ENCODE data around the gene EPHB6.

The EPHB6 gene

GRCh38 chr7:142833174-142834048, 21.5 kb upstream of the EPHB6 start:
- peak; percentile 71 for DNase-seq

- DNase-seq, result no peak
Measured at GRCh38 chr7:142835487-142835886, 19.4 kb upstream of the EPHB6 start.

- DNase-seq, result no peak
Measured at GRCh38 chr7:142836426-142836825, 18.4 kb upstream of the EPHB6 start.

GRCh38 chr7:142838461-142839213, 16.2 kb upstream of the EPHB6 start:
- peak; percentile 88 for DNase-seq

GRCh38 chr7:142842251-142842766, 12.6 kb upstream of the EPHB6 start:
- DNase-seq, result no peak

GRCh38 chr7:142847353-142847752, 7.5 kb upstream of the EPHB6 start:
- DNase-seq, result no peak

- no peak for DNase-seq
Measured at GRCh38 chr7:142851269-142851668, 3.6 kb upstream of the EPHB6 start.

- DNase-seq, result no peak
Measured at GRCh38 chr7:142851919-142852318, 3.0 kb upstream of the EPHB6 start.

- DNase-seq, result peak; percentile 81
Measured at GRCh38 chr7:142853739-142854371, 1.0 kb upstream of the EPHB6 start.

GRCh38 chr7:142855114-142855743, 353 bp downstream of the EPHB6 start:
- DNase-seq, result no peak

- no peak for DNase-seq
Measured at GRCh38 chr7:142855756-142856564, 1.1 kb downstream of the EPHB6 start.

GRCh38 chr7:142856565-142857245, 1.8 kb downstream of the EPHB6 start:
- DNase-seq, result no peak

- no peak for DNase-seq
Measured at GRCh38 chr7:142857625-142858024, 2.7 kb downstream of the EPHB6 start.

- DNase-seq, result no peak
Measured at GRCh38 chr7:142859411-142859810, 4.5 kb downstream of the EPHB6 start.

GRCh38 chr7:142859829-142860228, 5.0 kb downstream of the EPHB6 start:
- no peak for DNase-seq

- DNase-seq, result no peak
Measured at GRCh38 chr7:142860968-142861367, 6.1 kb downstream of the EPHB6 start.

GRCh38 chr7:142862351-142862750, 7.5 kb downstream of the EPHB6 start:
- DNase-seq, result no peak

GRCh38 chr7:142862786-142863400, 8.0 kb downstream of the EPHB6 start:
- DNase-seq, result no peak

GRCh38 chr7:142863891-142864685, 9.2 kb downstream of the EPHB6 start:
- no peak for DNase-seq
